Measurements from ENCODE around the gene TLE6.
"Not testable (repeated sequence)": the region's sequence is repeated elsewhere in the genome, so short reads cannot be mapped to it uniquely, and the experiment has no call there.

TLE6 gene

GRCh38 chr19:2974342-2975041 is 2.9 kb upstream of the TLE6 start:
- DNase-seq: no peak

- no peak for DNase-seq
Measured at GRCh38 chr19:2976609-2977000, 759 bp upstream of the TLE6 start.

GRCh38 chr19:2977746-2978138 is 378 bp downstream of the TLE6 start:
- no peak for DNase-seq

- no peak for DNase-seq
Measured at GRCh38 chr19:2978166-2978767, 903 bp downstream of the TLE6 start.

GRCh38 chr19:2978772-2979171 is 1.4 kb downstream of the TLE6 start:
- DNase-seq: no peak

GRCh38 chr19:2981898-2982297 is 4.5 kb downstream of the TLE6 start:
- DNase-seq: no peak

- DNase-seq: no peak
Measured at GRCh38 chr19:2982561-2982960, 5.2 kb downstream of the TLE6 start.

GRCh38 chr19:2982983-2983350 is 5.6 kb downstream of the TLE6 start:
- no peak for DNase-seq

- DNase-seq: no peak
Measured at GRCh38 chr19:2983351-2984214, 6.2 kb downstream of the TLE6 start.

- DNase-seq: no peak
Measured at GRCh38 chr19:2984215-2984528, 6.8 kb downstream of the TLE6 start.

GRCh38 chr19:2986951-2987524 is 9.7 kb downstream of the TLE6 start:
- no peak for DNase-seq

- DNase-seq: no peak
Measured at GRCh38 chr19:2987797-2988196, 10.4 kb downstream of the TLE6 start.

- DNase-seq: no peak
Measured at GRCh38 chr19:2988568-2988967, 11.2 kb downstream of the TLE6 start.

- DNase-seq: no peak
Measured at GRCh38 chr19:2989236-2989946, 12.0 kb downstream of the TLE6 start.

- not testable (repeated sequence) for DNase-seq
Measured at GRCh38 chr19:2992333-2992732, 15.0 kb downstream of the TLE6 start.

GRCh38 chr19:2992958-2993357 is 15.6 kb downstream of the TLE6 start:
- no peak for DNase-seq

GRCh38 chr19:2993579-2993978 is 16.2 kb downstream of the TLE6 start:
- no peak for DNase-seq

GRCh38 chr19:2994588-2995131 is 17.3 kb downstream of the TLE6 start:
- no peak for DNase-seq

GRCh38 chr19:2997720-2998119 is 20.4 kb downstream of the TLE6 start:
- DNase-seq: no peak

- no peak for DNase-seq
Measured at GRCh38 chr19:2998642-2999041, 21.3 kb downstream of the TLE6 start.

GRCh38 chr19:3001235-3001800 is 24.0 kb downstream of the TLE6 start:
- no peak for DNase-seq

- DNase-seq: no peak
Measured at GRCh38 chr19:3003046-3003445, 25.7 kb downstream of the TLE6 start.

- no peak for DNase-seq
Measured at GRCh38 chr19:3004522-3004921, 27.2 kb downstream of the TLE6 start.
